ENCODE measurements around the gene HOXD11.

Gene HOXD11

GRCh38 chr2:176122683-176123410 is 15.8 kb downstream of the HOXD11 start, which contains the start of gene HOXD9:
Gene HOXD9, plus strand, starts transcription at chr2:176122719. Its CDS starts 50 bp downstream, at chr2:176122769.
- DNase-seq = no peak

GRCh38 chr2:176123411-176124109 is 16.5 kb downstream of the HOXD11 start:
- no peak for DNase-seq

DNA sequence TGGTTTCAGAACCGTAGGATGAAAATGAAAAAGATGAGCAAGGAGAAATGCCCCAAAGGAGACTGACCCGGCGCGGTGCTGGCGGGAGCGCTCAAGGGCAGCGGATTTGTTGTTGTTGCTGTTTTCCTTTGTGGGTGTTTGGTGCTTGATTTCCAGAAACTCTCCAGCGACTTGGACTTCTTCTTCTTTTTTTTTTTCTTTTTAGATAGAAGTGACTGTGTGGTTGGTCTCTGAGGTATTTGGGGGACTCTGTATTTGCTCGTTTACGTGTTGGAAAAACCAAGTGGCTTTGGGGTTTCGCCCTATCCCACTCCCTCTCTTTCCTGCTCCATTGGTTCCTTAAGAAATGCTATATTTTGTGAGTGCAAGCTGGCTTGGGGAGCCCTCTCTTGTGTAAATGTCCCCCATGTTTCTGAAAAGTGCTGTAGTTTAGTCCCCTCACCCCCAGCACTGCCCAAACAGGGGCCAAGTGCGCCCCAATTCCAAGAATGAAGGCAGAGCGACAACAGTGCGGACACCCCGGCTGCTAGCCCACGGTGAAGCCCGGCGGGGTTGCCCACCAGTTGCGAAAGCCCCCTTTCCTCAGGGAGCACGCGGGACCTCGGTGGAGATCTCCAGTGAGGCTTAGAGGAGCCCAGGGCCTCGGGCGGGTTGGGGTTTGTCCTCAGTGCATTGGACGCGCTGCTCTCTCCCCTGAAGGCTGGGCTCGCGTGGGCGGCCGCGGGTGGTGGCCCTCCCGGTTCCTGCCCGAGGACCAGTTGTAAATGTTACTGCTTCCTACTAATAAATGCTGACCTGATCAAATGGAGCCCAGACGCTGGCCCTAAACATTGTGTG is 17.2 kb downstream of the HOXD11 start:
- DNase-seq = no peak

- no peak for DNase-seq
These were observed 18.1 kb downstream of the HOXD11 start for GRCh38 chr2:176124947-176125771.

- DNase-seq = no peak
These were observed 18.6 kb downstream of the HOXD11 start for GRCh38 chr2:176125772-176126054.

GRCh38 chr2:176126929-176127773 is 20.1 kb downstream of the HOXD11 start:
- DNase-seq = peak; percentile 77

DNA sequence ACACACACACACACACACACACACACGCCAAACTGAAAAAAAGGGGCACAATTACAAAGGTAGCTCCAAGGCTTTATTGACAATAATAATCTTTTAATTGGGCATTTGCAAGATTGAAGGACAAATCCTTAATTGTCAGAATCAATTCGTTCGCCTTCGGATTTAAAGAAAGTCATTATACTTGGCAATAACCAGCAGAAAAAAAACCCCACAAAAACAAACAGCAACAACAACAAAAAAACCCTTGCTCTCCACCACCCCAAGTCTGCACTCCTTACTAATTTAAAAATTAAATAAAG is 20.6 kb downstream of the HOXD11 start:
- no peak for DNase-seq

DNA sequence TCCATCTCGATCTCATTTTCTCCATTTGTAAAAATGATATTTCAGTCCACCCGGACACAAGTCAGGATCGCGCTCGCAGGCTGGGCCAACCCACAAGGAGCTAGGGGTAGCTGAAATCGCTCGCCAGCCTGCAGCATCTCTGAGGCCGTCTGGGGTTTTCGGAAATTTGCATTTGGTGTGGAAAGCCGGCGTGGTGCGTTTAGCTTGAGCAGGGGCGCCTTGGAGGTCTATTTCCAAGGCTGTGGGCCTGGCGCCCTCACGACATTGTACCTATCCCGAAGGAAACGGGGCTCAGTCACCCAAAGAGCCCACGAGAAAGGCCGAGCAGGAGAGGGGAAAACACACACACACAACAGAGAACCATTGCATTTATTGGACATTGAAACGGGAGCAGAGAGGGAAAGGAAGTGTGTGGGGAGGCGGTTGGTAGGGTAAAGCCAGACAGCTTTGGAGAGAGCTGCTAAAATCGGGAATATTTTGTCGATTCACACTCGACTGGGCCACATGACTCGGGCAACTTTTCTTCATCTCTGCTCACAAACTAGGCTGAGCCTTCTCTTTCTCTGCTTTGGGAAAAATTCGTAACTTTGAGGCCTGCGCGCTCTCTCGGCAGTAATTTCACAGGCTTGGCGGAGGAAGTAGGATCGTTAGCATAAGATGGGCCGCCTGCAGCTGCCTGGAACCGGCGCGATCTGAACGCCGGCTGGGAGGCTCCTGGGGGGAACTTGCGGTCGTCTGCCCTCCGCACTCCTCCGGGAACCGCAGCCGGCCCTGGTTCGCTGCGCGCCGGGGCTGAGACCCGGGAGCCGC is 21.3 kb downstream of the HOXD11 start:
- no peak for DNase-seq

DNA sequence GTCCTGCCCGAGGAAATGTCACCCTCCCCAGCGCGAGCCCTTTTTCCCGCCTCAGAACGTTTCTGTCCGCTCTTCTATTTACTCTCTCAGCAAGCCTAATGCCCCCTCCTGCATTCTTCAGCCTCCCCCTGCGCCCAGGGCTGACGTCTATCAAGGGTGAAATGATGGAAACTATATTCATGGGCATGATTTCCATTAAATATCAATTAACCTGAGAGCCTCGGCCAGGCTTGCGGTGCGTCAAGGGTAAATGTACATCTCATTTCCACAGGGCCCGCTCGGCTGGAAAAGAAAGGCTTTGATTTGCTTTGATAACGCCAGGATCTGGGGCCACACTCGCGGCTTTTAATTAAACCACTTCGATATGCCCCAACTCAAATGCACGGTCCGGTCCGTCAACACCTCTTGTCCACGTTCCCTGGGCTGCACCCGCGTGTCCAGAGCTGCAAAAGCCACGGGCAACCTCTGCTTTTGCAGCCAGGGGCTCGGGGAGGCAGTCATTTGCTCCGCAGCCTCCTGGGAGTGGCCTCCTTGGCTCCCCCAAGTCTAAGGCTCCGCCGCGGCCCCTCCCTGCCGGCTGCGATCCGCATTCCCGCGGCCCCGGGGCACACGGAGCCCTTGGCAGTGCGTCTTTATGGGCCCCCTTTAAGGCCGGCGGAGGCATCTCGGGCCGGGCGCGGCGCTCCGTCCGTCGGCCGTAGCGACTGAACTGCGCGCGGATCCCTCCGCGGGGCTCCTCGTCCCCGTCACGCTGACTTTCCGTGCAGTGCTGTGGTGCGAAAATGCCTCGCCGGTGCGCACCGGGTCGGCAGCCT is 22.1 kb downstream of the HOXD11 start, which contains the start of gene HOXD8:
Gene HOXD8 (plus strand): TSS at position 724 of the 815 bp plus-strand sequence. CDS start 662 bp downstream, outside the sequence.
- DNase-seq = no peak

DNA sequence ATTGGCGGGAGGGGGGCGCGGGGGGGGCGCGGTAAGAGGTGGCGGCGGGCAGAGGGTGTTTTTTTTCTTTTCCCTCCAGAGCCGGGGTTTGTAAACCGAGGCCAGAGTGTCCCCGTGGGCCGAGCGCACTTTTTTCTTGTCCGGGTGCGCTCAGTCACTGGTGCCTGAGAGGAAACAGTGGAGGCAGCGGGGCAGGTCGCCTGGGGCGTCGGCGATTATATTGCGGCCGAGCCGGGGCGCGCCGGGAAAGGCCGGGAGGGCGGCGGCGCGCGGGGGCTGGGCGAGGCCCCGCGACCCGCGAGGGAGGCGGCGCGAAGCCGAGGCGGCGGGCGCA is 22.7 kb downstream of the HOXD11 start:
- no peak for DNase-seq

DNA sequence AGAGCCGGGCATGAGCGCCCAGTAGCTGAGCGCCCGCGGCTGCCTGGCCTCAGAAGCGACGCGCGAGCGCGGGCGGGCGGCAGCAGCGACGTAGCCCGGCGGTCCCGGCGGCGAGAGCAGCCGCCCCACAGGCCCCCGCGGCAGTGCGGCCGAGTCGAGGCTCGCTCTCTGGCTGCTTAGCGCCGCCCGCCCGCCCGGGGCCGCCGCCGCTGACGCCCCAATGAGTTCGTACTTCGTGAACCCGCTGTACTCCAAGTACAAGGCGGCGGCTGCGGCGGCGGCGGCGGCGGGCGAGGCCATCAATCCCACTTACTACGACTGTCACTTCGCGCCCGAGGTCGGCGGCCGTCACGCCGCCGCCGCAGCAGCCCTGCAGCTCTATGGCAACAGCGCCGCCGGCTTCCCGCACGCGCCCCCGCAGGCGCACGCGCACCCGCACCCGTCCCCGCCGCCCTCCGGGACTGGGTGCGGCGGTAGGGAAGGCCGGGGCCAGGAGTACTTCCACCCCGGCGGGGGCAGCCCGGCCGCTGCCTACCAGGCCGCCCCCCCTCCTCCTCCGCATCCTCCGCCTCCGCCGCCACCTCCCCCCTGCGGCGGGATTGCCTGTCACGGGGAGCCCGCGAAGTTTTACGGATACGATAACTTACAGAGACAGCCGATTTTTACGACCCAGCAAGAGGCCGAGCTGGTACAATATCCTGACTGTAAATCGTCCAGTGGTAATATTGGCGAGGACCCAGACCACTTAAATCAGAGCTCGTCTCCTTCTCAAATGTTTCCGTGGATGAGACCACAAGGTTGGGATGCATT is 23.3 kb downstream of the HOXD11 start:
- no peak for DNase-seq

GRCh38 chr2:176130957-176131847 is 24.1 kb downstream of the HOXD11 start:
- no peak for DNase-seq

DNA sequence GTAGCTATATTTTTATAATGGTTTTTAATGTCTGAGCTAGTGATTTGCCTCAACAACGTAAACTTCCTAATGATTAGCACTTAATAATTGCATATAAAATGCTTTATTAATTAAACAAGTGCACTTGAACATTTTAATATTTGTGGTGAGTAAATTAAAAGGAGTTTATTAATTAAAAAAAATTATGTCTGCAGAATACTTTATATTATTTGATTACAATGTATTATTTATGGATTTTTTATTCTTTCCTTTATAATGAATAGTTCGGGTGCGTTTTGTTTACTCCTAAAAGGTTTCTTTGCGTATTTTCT is 24.7 kb downstream of the HOXD11 start:
- no peak for DNase-seq

DNA sequence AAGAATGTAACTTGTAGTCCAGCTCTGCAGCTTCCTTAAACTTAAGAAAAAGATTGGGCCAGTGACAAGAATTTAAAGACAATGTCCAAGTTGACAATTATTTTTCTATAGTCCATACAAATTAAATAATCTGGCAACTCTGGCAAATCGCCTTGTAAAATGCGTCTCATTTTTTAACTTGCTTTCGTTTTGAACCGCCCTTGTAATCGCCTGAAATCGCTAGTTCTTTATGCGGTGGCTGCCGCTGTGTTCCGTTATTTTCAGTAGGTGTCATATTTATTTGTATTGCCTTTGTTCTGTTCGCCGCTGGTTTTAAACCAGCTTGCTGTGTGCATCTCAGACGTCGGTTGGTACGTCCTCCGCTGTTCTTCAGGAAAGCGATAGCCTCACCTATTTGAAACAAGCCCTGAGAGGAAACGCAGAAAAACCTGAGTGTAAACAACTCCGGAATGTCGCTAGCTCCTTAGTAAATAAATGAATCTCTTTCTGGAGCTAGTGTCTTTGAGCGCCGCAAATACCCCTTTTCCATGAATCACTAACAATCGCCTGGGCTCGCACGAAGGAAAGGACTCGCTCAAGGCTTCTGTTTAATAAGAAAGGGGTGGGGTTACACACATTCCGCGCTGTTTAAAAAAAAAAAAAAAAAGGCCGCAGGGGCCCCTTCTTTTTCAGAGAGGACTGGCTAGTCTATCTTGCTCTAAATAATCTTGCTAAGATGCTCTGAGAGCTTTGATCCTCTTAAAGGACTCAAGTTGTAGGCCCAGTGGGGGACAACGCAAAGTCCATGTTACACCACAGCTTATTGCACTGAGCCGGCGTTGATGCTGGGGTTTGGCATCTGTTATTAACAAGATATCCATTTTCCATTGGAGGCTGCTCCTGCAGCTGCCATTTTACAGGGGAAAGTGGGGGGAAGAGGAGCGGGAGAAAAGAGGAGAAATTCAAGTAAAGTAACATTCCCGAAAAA is 25.4 kb downstream of the HOXD11 start:
- no peak for DNase-seq

DNA sequence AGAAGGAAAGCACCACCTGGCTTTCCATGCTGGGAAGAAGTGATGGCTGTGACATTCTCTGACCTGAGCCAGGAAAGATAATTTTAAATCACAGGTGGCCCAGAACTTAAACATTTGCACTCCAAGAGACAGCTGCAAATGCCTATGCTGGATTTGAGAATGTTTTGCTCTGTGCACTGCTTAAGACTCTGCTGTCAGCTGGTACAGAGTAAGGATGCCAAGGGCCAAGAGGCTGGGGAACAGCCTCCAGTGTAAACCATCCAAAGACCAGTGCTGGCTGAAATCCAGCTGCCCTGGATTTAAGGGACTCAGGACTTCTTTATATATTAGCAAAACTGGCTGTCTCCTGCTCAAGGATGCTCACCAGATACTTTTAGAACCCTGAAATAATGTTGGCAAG is 26.3 kb downstream of the HOXD11 start:
- DNase-seq = no peak

GRCh38 chr2:176134035-176134434 is 27.0 kb downstream of the HOXD11 start:
- no peak for DNase-seq

DNA sequence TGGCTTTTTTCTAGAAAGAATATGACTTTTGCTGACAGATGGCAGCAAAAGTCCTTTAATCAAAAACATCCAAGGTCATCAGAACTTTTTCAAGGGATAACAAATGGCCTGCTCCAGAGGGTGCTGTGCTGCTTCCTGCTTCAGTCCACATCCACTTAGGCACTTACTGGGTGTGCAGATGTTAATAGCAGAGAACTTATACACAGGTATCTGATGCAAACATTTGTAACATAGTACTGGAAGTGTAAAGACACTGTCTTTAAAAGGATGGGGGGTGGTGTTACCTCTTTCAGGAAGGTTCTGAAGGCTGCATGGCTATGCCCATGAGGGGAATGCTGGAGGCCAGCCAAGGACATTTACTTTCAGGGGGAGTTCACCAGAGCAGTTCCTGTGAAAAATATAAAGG is 28.0 kb downstream of the HOXD11 start:
- DNase-seq = no peak
